DOHH2 (cell line): ENCODE results near the gene TNFRSF12A.

Experiments
- CTCF ChIP-seq: fragments of 200-600 bp; sonication (generic); IDR thresholded peaks from one replicate; pipeline ENCODE4 v1.5.1; 2014; ENCODE audit warnings: antibody characterized with exemption, mild to moderate bottlenecking, low read depth, low read length; ENCODE audit not compliant: poor library complexity, severe bottlenecking
- EZH2phosphoT487 ChIP-seq: fragments of 200-600 bp; sonication (generic); IDR thresholded peaks from 2 replicates; pipeline ENCODE4 v1.6.1; 2017; ENCODE audit warnings: borderline replicate concordance, mild to moderate bottlenecking, antibody characterized with exemption, low read length, moderate library complexity, mixed read lengths

GRCh38 chr16:3042376-3042775 lies 22.2 kb downstream of the TNFRSF12A start:
- TF ChIP-seq CTCF (no peak), EZH2phosphoT487 (no peak)
